HG02798 (cell line): Measurements from ENCODE around the gene MMP24.

Source experiments
- ATAC-seq: cut with Tn5 transposase; IDR thresholded peaks from one replicate; pipeline ENCODE4 v1.9.1; 2021; ENCODE audit warnings: mild to moderate bottlenecking; ENCODE audit not compliant: unreplicated experiment, poor library complexity

MMP24 gene

GRCh38 chr20:35326021-35326739 lies 99.7 kb downstream of the MMP24 start:
- no peak for ATAC-seq
